ENCODE measurements around the gene TBL3. TPM values are rescaled to one million over a fixed set of nuclear protein-coding genes. Genes with fewer than 3 reads are reported as not detected.

The TBL3 gene
- total RNA-seq, 4 donors from 2014 or later, result 34.4 to 91.8 (median 53.7) TPM

DNA sequence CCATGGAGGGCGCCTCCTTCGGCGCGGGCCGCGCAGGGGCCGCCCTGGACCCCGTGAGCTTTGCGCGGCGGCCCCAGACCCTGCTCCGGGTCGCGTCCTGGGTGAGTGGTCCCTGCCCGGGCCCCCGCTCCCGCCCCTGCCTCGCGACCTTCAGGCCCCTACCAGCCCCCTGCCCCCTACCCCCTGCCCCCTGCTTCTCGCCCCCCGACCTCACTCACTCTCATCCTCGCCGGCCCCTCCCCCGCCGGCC lies 18.2 kb downstream of the TBL3 start:
- no peak for TF ChIP-seq POLR2A (IDR thresholded peaks at IDR 0.05)
- TF ChIP-seq, protein P1, sequence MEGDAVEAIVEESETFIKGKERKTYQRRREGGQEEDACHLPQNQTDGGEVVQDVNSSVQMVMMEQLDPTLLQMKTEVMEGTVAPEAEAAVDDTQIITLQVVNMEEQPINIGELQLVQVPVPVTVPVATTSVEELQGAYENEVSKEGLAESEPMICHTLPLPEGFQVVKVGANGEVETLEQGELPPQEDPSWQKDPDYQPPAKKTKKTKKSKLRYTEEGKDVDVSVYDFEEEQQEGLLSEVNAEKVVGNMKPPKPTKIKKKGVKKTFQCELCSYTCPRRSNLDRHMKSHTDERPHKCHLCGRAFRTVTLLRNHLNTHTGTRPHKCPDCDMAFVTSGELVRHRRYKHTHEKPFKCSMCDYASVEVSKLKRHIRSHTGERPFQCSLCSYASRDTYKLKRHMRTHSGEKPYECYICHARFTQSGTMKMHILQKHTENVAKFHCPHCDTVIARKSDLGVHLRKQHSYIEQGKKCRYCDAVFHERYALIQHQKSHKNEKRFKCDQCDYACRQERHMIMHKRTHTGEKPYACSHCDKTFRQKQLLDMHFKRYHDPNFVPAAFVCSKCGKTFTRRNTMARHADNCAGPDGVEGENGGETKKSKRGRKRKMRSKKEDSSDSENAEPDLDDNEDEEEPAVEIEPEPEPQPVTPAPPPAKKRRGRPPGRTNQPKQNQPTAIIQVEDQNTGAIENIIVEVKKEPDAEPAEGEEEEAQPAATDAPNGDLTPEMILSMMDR (IDR thresholded peaks at IDR 0.05), result no peak
- peaks cover 14% of the 10 kb centered on the region for H3K27me3 ChIP-seq
- H3K27ac ChIP-seq, result no peak overlapping the region
- peaks cover 10 to 13% of the 10 kb centered on the region in 2 donors for H3K36me3 ChIP-seq
- WGBS, 2 donors, result 0 to 9% methylated on average over 3 to 6 of the region's 25 CpGs
- no peak overlapping the region for H3K4me3 ChIP-seq (replicated peaks in 1 of 3)
- no peak for DNase-seq
- no peaks in the 10 kb centered on the region for H3K9me3 ChIP-seq
- peaks cover 24 to 40% of the 10 kb centered on the region in 2 donors for H3K4me1 ChIP-seq
- intact Hi-C loops (cut with DNase I), result no loop called here

DNA sequence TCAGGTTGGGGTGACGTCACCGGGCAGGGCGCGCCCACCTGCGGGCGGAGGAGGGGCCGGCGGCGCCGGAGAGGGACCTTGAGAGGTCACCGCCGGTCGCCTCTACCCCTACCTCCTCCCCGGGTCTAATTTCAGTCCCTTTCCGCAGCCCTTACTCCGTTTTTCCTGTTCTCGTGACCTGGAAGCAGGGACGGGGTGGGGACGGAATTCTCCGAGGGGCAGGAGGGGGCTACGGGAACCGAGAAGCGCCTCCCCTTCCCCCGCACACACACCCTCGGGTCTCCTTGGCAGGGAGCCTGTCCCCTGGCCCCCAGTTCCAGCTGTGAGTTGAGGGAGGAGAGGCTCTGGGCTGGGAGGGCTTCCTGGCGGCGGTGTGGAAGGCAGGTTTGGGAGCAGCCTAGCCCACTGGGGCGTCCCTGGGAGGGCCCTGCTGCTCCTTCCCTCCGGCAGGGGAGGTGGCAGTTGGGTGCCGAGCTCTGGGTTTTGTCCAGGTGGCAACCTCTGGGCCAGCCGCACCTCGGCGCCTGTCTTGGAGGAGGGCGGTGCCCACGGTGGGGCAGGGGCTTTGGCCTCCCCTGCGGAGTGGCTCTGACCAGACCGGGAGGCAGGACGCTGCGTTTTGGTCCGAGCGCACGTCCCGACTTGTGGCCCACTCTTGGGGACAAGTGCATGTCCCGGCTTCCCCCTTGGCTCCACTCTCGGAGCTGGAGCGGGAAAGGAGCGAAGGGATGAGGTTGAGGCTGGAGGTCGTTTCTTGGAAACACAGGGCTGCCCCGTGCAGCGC lies 18.7 kb downstream of the TBL3 start:
- Histone ChIP-seq H3K9me3 (no peaks in the 10 kb centered on the region), H3K27me3 (peaks cover 14% of the 10 kb centered on the region), H3K27ac (no peak overlapping the region), H3K36me3 (peaks cover 9 to 12% of the 10 kb centered on the region in 2 donors), H3K4me1 (peaks cover 24 to 36% of the 10 kb centered on the region in 2 donors), H3K4me3 (replicated peaks in 1 of 3) (no peak overlapping the region)
- TF ChIP-seq, protein P1 (IDR thresholded peaks at IDR 0.05), result no peak
- no peak for TF ChIP-seq POLR2A (IDR thresholded peaks at IDR 0.05)
- intact Hi-C loops (cut with DNase I), result no loop called here
- whole genome bisulfite sequencing, 2 donors, result 1 to 3% methylated on average over 32 to 36 of the region's 50 CpGs
- DNase-seq, result no peak

DNA sequence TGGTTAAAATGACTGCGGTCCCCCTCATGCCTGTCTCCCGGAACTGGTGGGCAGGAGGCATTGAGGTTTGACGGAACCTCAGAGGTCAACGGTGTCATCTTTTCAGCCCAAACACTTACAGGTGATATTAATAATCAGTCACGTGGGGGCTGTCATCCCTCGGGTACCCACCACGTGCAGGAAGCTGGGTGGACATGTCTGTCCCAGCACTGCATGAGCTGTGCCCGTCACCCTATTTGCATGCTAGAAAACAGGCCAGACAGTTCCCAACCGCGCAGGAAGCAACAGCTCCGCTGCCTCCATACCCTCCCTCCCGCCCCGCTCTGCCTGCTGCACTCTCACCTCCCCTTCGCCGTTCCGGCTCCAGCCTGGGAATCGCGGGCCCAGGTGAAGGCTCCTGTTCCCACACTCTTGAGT lies 19.3 kb downstream of the TBL3 start:
- H3K4me3 ChIP-seq (replicated peaks in 1 of 3), result no peak overlapping the region

DNA sequence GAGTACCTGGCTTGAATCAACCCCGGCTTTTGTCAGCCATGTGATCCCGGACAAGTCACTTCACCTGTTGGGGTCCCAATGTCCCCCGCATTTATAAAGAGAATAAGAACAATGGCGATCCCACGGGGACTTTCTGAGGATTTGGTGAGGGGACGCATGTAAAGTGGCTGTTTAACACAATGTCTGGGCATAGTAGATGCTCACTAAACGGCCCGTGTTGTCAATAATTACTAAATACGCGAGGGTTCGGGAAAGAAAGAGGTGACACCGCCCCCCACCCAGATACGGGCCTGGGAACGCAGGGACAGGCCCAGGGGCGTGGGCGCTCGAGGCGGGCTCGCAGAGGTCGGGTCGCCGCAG lies 19.7 kb downstream of the TBL3 start:
- Histone ChIP-seq H3K4me3 (replicated peaks in 1 of 3) (peak overlapping the region in 1 of 3 donors; percentile 30), H3K9me3 (no peaks in the 10 kb centered on the region), H3K36me3 (peaks cover 0 to 2% of the 10 kb centered on the region in 2 donors), H3K4me1 (peaks cover 24 to 36% of the 10 kb centered on the region in 2 donors), H3K27ac (no peak overlapping the region), H3K27me3 (peaks cover 14% of the 10 kb centered on the region)
- 13% methylated on average over 19 to 20 of the region's 22 CpGs for WGBS, 2 donors
- TF ChIP-seq, protein P1 (IDR thresholded peaks at IDR 0.05), result no peak
- TF ChIP-seq POLR2A (IDR thresholded peaks at IDR 0.05), result no peak
- DNase-seq, result no peak
- intact Hi-C loops (cut with DNase I), result no loop called here

More for the DNA sequence above, 19.3 kb downstream of the TBL3 start:
- intact Hi-C loops (cut with DNase I), result no loop called here
- DNase-seq, result no peak
- H3K4me1 ChIP-seq, result peaks cover 24 to 36% of the 10 kb centered on the region in 2 donors
- TF ChIP-seq POLR2A (IDR thresholded peaks at IDR 0.05), result no peak
- TF ChIP-seq, protein P1 (IDR thresholded peaks at IDR 0.05), result no peak
- no peak overlapping the region for H3K27ac ChIP-seq
- H3K36me3 ChIP-seq, result peaks cover 3 to 6% of the 10 kb centered on the region in 2 donors
- 10 to 15% methylated on average over 10 to 16 of the region's 18 CpGs for WGBS, 2 donors
- H3K9me3 ChIP-seq, result no peaks in the 10 kb centered on the region
- peaks cover 14% of the 10 kb centered on the region for H3K27me3 ChIP-seq

DNA sequence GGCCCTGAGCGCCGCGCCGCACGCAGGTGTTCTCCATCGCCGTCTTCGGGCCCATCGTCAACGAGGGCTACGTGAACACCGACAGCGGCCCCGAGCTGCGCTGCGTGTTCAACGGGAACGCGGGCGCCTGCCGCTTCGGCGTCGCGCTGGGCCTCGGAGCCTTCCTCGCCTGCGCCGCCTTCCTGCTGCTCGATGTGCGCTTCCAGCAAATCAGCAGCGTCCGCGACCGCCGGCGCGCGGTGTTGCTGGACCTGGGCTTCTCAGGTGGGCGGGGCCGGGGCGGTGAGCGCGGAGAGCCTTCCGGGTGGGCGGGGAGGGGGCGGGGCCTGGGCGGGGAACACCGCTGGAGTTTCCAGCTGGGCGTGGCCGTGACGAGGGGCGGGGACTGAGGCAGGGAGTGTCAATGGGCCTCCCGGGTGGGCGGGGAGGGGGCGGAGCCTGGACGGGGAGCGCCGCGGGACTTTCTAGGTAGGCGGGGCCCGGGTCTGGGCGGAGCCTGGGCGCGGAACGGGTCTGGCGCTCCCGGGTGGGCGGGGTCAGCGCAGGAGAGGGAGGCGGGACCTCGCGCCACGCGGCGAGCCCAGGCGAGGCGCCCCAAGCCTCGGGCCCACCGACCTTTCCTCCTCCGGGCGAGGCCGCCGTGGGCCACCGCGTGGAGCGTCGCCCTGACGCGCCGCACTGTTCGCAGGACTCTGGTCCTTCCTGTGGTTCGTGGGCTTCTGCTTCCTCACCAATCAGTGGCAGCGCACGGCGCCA lies 20.3 kb downstream of the TBL3 start:
- peak in 1 of 2 donors; percentile 14 for TF ChIP-seq POLR2A (IDR thresholded peaks at IDR 0.05)
- TF ChIP-seq, protein P1 (IDR thresholded peaks at IDR 0.05), result no peak
- DNase-seq, result peak; percentile 83 to 84
- intact Hi-C loops (cut with DNase I), result no loop called here
- peaks cover 14% of the 10 kb centered on the region for H3K27me3 ChIP-seq
- peak overlapping the region in 1 of 3 donors; percentile 30 for H3K4me3 ChIP-seq (replicated peaks in 1 of 3)
- H3K36me3 ChIP-seq, result no peaks in the 10 kb centered on the region
- H3K9me3 ChIP-seq, result no peaks in the 10 kb centered on the region
- WGBS, 2 donors, result 11% methylated on average over 9 of the region's 96 CpGs; no CpG with 5 or more reads in 1 of the 2 donors
- H3K4me1 ChIP-seq, result peaks cover 24 to 36% of the 10 kb centered on the region in 2 donors
- H3K27ac ChIP-seq, result no peak overlapping the region
